Prostate gland (tissue), 2 donors: ENCODE data around the gene DNAJC11. TPM values are rescaled to one million over a fixed set of nuclear protein-coding genes. Genes with fewer than 3 reads are reported as not detected.
A peak's percentile ranks its signal among the peaks of the same experiment; 100 is the strongest.

Experiments used
- DNase-seq: peaks from one replicate; pipeline ENCODE4 v3.0.0-alpha.2; 2019; ENCODE audit warnings: low spot score
- H3K27ac ChIP-seq, 2 donors: fragments of 200-600 bp; sonication (generic); 2 replicates each; pipeline ENCODE4 v1.5.1; 2017 to 2019
- H3K27me3 ChIP-seq: fragments of 200-600 bp; sonication (generic); replicated peaks from 2 replicates; pipeline ENCODE4 v1.5.1; 2019; ENCODE audit not compliant: insufficient read depth
- H3K36me3 ChIP-seq, 2 donors: fragments of 200-600 bp; sonication (generic); 1 replicate in 1 of 2; 2 replicates in 1 of 2; pipeline versions ENCODE4 v1.5.1 to v1.8.1; 2017 to 2019
- H3K4me1 ChIP-seq: fragments of 200-600 bp; sonication (generic); replicated peaks from 2 replicates; pipeline ENCODE4 v1.5.1; 2019
- H3K4me3 ChIP-seq, 2 donors: fragments of 200-600 bp; sonication (generic); 2 replicates each; pipeline ENCODE4 v1.5.1; 2017 to 2019
- H3K9me3 ChIP-seq: fragments of 200-600 bp; sonication (generic); 2 replicates; pipeline ENCODE4 v1.5.1; 2017
- POLR2A ChIP-seq: fragments of 450-650 bp; IDR thresholded peaks from one replicate; pipeline ENCODE4 v1.6.1; 2016; ENCODE audit warnings: antibody characterized with exemption, mild to moderate bottlenecking
- POLR2AphosphoS5 ChIP-seq: sonication (generic); formaldehyde crosslinking; IDR thresholded peaks from one replicate; pipeline ENCODE4 v1.6.1; 2017; ENCODE audit warnings: antibody characterized with exemption
- WGBS: methylation state at CpG from one replicate; pipeline ENCODE4 v1.1.5; 2018; 5-methylcytosine and 5-hydroxymethylcytosine counted together
- intact Hi-C: fragments of 100-400 bp; cut with DNase I; formaldehyde crosslinking; loops from one replicate; pipeline ENCODE4 v1.14.2; 2022
- total RNA-seq, 2 donors: library from RNA; depleted of rRNA; stranded (reverse); fragments of >200 nt; gene quantifications; one replicate each; pipeline ENCODE4 v1.1.0, GENCODE V29; 2016
- TF ChIP-seq, protein P1 (sequence below), 4 experiments: fragments of 200-600 bp in 2 of 4; fragments of 450-650 bp in 2 of 4; sonication (generic) in 2 of 4; IDR thresholded peaks; 1 replicate in 3 of 4; 2 replicates in 1 of 4; pipeline ENCODE4 v1.5.1; 2016 to 2019; ENCODE audit warnings: antibody characterized with exemption in 4 of 4, mild to moderate bottlenecking in 2 of 4, moderate library complexity in 2 of 4

The DNAJC11 gene
- total RNA-seq, 2 donors from 2014 or later: 32.9 to 52.8 TPM

- peaks cover 15 to 36% of the 10 kb centered on the region in 2 donors for H3K36me3 ChIP-seq
- H3K4me1 ChIP-seq: peaks cover 24% of the 10 kb centered on the region
These were observed 109.2 kb downstream of the DNAJC11 start for GRCh38 chr1:6592441-6592840.

GRCh38 chr1:6591644-6592043, 110.0 kb downstream of the DNAJC11 start:
- peaks cover 15 to 30% of the 10 kb centered on the region in 2 donors for H3K36me3 ChIP-seq
- TF ChIP-seq POLR2A (no peak), POLR2AphosphoS5 (no peak)
- TF ChIP-seq, protein P1, sequence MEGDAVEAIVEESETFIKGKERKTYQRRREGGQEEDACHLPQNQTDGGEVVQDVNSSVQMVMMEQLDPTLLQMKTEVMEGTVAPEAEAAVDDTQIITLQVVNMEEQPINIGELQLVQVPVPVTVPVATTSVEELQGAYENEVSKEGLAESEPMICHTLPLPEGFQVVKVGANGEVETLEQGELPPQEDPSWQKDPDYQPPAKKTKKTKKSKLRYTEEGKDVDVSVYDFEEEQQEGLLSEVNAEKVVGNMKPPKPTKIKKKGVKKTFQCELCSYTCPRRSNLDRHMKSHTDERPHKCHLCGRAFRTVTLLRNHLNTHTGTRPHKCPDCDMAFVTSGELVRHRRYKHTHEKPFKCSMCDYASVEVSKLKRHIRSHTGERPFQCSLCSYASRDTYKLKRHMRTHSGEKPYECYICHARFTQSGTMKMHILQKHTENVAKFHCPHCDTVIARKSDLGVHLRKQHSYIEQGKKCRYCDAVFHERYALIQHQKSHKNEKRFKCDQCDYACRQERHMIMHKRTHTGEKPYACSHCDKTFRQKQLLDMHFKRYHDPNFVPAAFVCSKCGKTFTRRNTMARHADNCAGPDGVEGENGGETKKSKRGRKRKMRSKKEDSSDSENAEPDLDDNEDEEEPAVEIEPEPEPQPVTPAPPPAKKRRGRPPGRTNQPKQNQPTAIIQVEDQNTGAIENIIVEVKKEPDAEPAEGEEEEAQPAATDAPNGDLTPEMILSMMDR (IDR thresholded peaks at IDR 0.05): no peak
- 85% methylated on average over 5 of the region's 6 CpGs for WGBS
- peaks cover 20% of the 10 kb centered on the region for H3K4me1 ChIP-seq
- no peaks in the 10 kb centered on the region for H3K27me3 ChIP-seq
- DNase-seq: no peak
- H3K9me3 ChIP-seq: no peaks in the 10 kb centered on the region
- H3K27ac ChIP-seq: no peak overlapping the region
- intact Hi-C loops: no loop called here
- H3K4me3 ChIP-seq: no peak overlapping the region

More at GRCh38 chr1:6592441-6592840, 109.2 kb downstream of the DNAJC11 start:
- intact Hi-C loops: no loop called here
- no peak for TF ChIP-seq POLR2AphosphoS5
- TF ChIP-seq POLR2A: no peak
- TF ChIP-seq, protein P1 (IDR thresholded peaks at IDR 0.05): no peak
- no peak for DNase-seq
- WGBS: 30% methylated on average over 5 of the region's 5 CpGs
- no peaks in the 10 kb centered on the region for H3K9me3 ChIP-seq
- no peaks in the 10 kb centered on the region for H3K27me3 ChIP-seq
- H3K27ac ChIP-seq: no peak overlapping the region
- no peak overlapping the region for H3K4me3 ChIP-seq

- Histone ChIP-seq H3K9me3 (no peaks in the 10 kb centered on the region), H3K27me3 (no peaks in the 10 kb centered on the region), H3K36me3 (peaks cover 15 to 30% of the 10 kb centered on the region in 2 donors), H3K4me3 (no peak overlapping the region), H3K27ac (no peak overlapping the region), H3K4me1 (peaks cover 20% of the 10 kb centered on the region)
- intact Hi-C loops: no loop called here
- WGBS: 86% methylated on average over 12 of the region's 13 CpGs
- DNase-seq: no peak
- TF ChIP-seq, protein P1 (IDR thresholded peaks at IDR 0.05): no peak
- TF ChIP-seq POLR2AphosphoS5: no peak
- TF ChIP-seq POLR2A: no peak
These were observed 110.4 kb downstream of the DNAJC11 start for GRCh38 chr1:6591222-6591621.

DNA sequence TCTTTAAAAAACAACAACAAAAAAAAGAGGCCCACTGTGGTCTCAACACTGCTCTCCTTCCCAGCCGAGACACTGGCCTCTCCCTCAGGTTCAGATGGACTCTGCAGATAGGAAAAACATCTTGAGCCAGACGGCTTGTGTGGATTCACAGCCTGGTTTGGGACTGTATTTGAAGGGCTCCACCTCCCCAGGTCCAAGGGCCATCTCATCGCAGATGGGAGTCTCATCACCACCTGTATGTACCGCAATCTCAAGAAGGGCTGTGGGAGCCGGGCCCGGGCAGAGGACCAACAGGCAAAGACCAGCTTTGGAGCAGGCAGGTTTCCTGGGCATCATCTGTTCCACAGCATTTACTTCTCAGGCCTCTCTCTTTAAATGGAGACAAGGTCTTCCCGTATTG, 111.6 kb downstream of the DNAJC11 start:
- H3K36me3 ChIP-seq: peaks cover 15 to 26% of the 10 kb centered on the region in 2 donors
- no peaks in the 10 kb centered on the region for H3K27me3 ChIP-seq
- DNase-seq: no peak
- no peaks in the 10 kb centered on the region for H3K9me3 ChIP-seq
- WGBS: 91% methylated on average over 7 of the region's 7 CpGs
- H3K4me1 ChIP-seq: peaks cover 13% of the 10 kb centered on the region
- H3K4me3 ChIP-seq: no peak overlapping the region
- TF ChIP-seq POLR2AphosphoS5: no peak
- TF ChIP-seq, protein P1 (IDR thresholded peaks at IDR 0.05): no peak
- TF ChIP-seq POLR2A: no peak
- intact Hi-C loops: no loop called here
- H3K27ac ChIP-seq: no peak overlapping the region

GRCh38 chr1:6588893-6589520, 112.6 kb downstream of the DNAJC11 start:
- peaks cover 13% of the 10 kb centered on the region for H3K4me1 ChIP-seq
- 71% methylated on average over 24 of the region's 24 CpGs for WGBS
- no peaks in the 10 kb centered on the region for H3K27me3 ChIP-seq
- no peaks in the 10 kb centered on the region for H3K9me3 ChIP-seq
- peaks cover 13 to 22% of the 10 kb centered on the region in 2 donors for H3K36me3 ChIP-seq
- TF ChIP-seq, protein P1 (IDR thresholded peaks at IDR 0.05): no peak
- TF ChIP-seq POLR2AphosphoS5 (no peak), POLR2A (no peak)
- no peak overlapping the region for H3K4me3 ChIP-seq
- DNase-seq: no peak
- peak overlapping the region in 1 of 2 donors; percentile 17 for H3K27ac ChIP-seq
- intact Hi-C loops: loop anchor here (5.0 kb wide), 1 partner anchor 38 kb away; no protein-coding TSS in a partner anchor
